Adrenal gland (tissue), 12 donors: ENCODE data around the gene TSPEAR. TPM values are rescaled to one million over a fixed set of nuclear protein-coding genes. Genes with fewer than 3 reads are reported as not detected.

Experiments
- DNase-seq, 7 donors: peaks; one replicate each; pipeline ENCODE4 v3.0.0-alpha.2; 2019 to 2020
- H3K27ac ChIP-seq, 5 donors: fragments of 200-600 bp; sonication (generic) in 4 of 5; 1 replicate in 3 of 5; 2 replicates in 2 of 5; pipeline versions ENCODE4 v1.5.1 to v1.8.0; 2016 to 2020; ENCODE audit warnings: mild to moderate bottlenecking in 1 of 5
- H3K27me3 ChIP-seq: fragments of 200-600 bp; 2 replicates; pipeline ENCODE4 v1.8.0; 2021
- H3K36me3 ChIP-seq, 2 donors: fragments of 200-600 bp; replicated peaks in 1 of 2; 1 replicate in 1 of 2; 2 replicates in 1 of 2; pipeline versions ENCODE4 v1.5.1 to v1.8.0; 2018 to 2022
- H3K4me1 ChIP-seq, 2 donors: fragments of 200-600 bp; replicated peaks in 1 of 2; 1 replicate in 1 of 2; 2 replicates in 1 of 2; pipeline versions ENCODE4 v1.5.1 to v1.8.0; 2018 to 2021
- H3K4me3 ChIP-seq, 4 donors: fragments of 200-600 bp; sonication (generic) in 3 of 4; one replicate each; pipeline ENCODE4 v1.5.1; 2016 to 2018
- H3K9me3 ChIP-seq, 3 donors: fragments of 200-600 bp; sonication (generic) in 1 of 3; replicated peaks in 1 of 3; 1 replicate in 2 of 3; 2 replicates in 1 of 3; pipeline versions ENCODE4 v1.5.1 to v1.8.0; 2016 to 2021
- CTCF ChIP-seq, 6 experiments: fragments of 450-650 bp in 4 of 6; fragments of 200-600 bp in 2 of 6; sonication (generic) in 1 of 6; IDR thresholded peaks; 1 replicate in 5 of 6; 2 replicates in 1 of 6; pipeline versions ENCODE4 v1.5.1 to v1.8.0; 2016 to 2021; ENCODE audit warnings: antibody characterized with exemption in 6 of 6, mild to moderate bottlenecking in 2 of 6, moderate library complexity in 1 of 6
- POLR2A ChIP-seq, 2 donors: fragments of 450-650 bp; IDR thresholded peaks; one replicate each; pipeline ENCODE4 v1.6.1; 2017; ENCODE audit warnings: antibody characterized with exemption in 2 of 2, mild to moderate bottlenecking in 2 of 2, moderate library complexity in 1 of 2
- WGBS, 4 donors: extraction: QIAGEN DNeasy Blood & Tissue Kit in 2 of 4; methylation state at CpG; one replicate each; pipeline versions ENCODE4 v1.1.5 to v1.1.7; 2013 to 2017; 5-methylcytosine and 5-hydroxymethylcytosine counted together
- intact Hi-C, 2 donors: fragments of 100-400 bp; cut with DNase I; formaldehyde crosslinking; loops; one replicate each; pipeline versions ENCODE4 v1.14.1 to v1.15.0; 2022 to 2023
- polyA plus RNA-seq, 3 donors: library from polyadenylated mRNA; stranded (reverse); fragments of 200-250 nt in 2 of 3; fragments of 350-450 nt in 1 of 3; fragmentation: Illumina TruSeq in 1 of 3; extraction: RNeasy Lipid Tissue Mini Kit (QIAGEN cat#74804) in 1 of 3; gene quantifications; one replicate each; pipeline ENCODE4 v1.2.3, GENCODE V29; 2013 to 2014
- total RNA-seq, 9 donors: library from RNA; depleted of rRNA in 4 of 9; stranded (reverse); fragments of >200 nt in 4 of 9; fragments of 120-200 nt in 1 of 9; fragmentation: NEBNext Ultra II Directional in 1 of 9; extraction: Animal tissue kit (Norgen Biotek cat#: 25700) in 1 of 9; gene quantifications; one replicate each; pipeline versions ENCODE4 v1.1.0 to v1.2.4, GENCODE V29; 2013 to 2023
- donor health status: healthy with polysubstance abuse.
- donor health status: Bipolar disorder and iron deficiency.
- donor health status: DM: yes; HTN: yes; CAD: no.
- donor health status: DM: no; HTN: no; CAD: no.
- donor health status: DM: no; HTN: no; CAD: no.
- donor health status: DM: yes; HTN: yes; CAD: no.

TSPEAR gene
- total and polyA plus RNA-seq, 12 donors = not detected

DNA sequence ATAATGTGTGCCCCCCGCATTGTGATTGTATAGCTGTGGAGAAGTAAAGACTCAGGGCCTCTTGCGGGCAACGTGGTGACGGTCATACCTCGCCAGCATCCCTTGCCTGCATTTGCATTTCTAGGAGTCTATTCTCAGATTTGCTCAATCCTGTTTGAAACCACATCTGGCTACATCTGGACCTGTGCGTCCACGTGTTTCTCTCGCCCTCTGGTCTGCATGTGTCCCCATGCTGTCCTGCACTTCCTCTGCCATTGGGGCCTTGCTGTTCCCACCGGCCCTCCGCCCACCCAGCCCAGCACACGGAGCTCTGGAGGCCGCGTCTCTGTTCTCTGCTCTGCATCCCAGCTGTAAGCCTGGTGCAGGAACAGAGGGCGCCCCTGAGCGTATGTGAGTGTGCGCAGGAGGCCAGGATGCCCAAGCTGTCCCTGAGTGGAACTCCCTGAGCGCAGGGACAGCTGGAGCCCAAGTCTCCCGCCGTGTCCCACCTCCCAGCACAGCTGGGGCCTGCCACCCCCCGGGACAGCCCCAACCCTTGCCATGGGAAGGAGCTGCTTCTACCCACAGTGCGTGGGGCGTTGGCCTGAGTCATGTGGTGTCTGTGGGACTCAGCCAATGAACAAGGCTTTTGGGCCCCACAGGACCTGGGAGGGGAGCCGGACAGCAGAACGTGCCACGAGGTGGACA, 161.7 kb downstream of the TSPEAR start:
- TF ChIP-seq CTCF (IDR thresholded peaks at IDR 0.05) (no peak), POLR2A (IDR thresholded peaks at IDR 0.05) (no peak)
- H3K4me1 ChIP-seq = no peaks in the 10 kb centered on the region
- H3K27ac ChIP-seq = no peak overlapping the region
- WGBS, 4 donors = 62 to 75% (median 72%) methylated on average over 16 to 25 of the region's 25 CpGs
- DNase-seq = peak in 1 of 7 donors; percentile 39
- no peak overlapping the region for H3K4me3 ChIP-seq
- no peaks in the 10 kb centered on the region for H3K36me3 ChIP-seq
- intact Hi-C loops = loop anchor here in 1 of 2 donors (10.0 kb wide), 1 partner anchor 205 kb away; no protein-coding TSS in a partner anchor
- H3K27me3 ChIP-seq = peaks cover 7% of the 10 kb centered on the region
- H3K9me3 ChIP-seq = peaks cover 0 to 8% (median 0%) of the 10 kb centered on the region in 3 donors

DNA sequence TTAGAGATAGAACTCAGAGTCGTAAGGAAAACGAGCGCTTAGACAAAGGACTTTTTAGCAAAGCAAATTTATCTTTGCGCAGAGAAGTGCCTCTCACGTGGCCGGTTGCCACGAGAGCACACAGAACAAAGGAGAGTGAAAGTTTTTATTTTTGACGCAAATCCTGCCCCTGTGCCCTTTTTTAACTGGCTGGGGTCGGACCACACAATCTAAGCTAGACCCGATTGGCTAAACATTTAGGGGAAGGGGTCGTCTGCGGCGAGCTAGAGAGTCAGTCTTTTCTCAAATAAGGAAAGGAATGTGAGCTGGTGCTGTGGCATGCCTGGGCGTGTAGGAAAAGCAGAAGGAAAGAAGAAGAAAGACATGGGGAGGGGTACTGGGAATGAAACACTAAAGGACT, 162.4 kb downstream of the TSPEAR start:
- Histone ChIP-seq H3K4me3 (no peak overlapping the region), H3K36me3 (no peaks in the 10 kb centered on the region), H3K9me3 (peaks cover 0 to 8% (median 0%) of the 10 kb centered on the region in 3 donors), H3K27ac (no peak overlapping the region), H3K4me1 (no peaks in the 10 kb centered on the region), H3K27me3 (peaks cover 7% of the 10 kb centered on the region)
- TF ChIP-seq CTCF (IDR thresholded peaks at IDR 0.05) (no peak), POLR2A (IDR thresholded peaks at IDR 0.05) (no peak)
- 36 to 44% (median 41%) methylated on average over 14 of the region's 14 CpGs for WGBS, 4 donors
- intact Hi-C loops = no loop called here
- no peak for DNase-seq

DNA sequence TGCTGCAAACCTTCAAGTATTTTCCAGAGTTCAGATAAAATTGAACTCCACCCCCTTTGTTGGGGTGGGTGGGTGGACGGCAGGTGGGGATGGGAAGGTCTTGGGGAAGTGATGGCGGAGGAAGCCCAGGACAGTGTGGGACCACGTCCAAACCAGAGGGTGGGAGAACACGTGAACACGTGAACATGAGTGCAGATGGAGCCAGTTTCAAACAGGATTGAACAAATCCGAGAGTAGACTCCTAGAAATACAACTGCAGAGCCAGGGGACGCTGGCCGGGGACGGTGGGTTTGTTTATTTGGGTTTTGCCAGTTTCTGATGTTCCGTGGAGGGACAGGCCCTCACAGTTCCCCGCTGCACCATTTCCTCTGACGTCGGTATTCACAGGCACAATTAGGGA, 163.0 kb downstream of the TSPEAR start:
- no peaks in the 10 kb centered on the region for H3K36me3 ChIP-seq
- TF ChIP-seq POLR2A (IDR thresholded peaks at IDR 0.05) (no peak), CTCF (IDR thresholded peaks at IDR 0.05) (no peak)
- H3K9me3 ChIP-seq = peaks cover 0 to 8% (median 0%) of the 10 kb centered on the region in 3 donors
- H3K27ac ChIP-seq = no peak overlapping the region
- H3K4me3 ChIP-seq = no peak overlapping the region
- peak in 1 of 7 donors; percentile 30 for DNase-seq
- intact Hi-C loops = no loop called here
- 60 to 70% (median 65%) methylated on average over 13 of the region's 13 CpGs for WGBS, 4 donors
- H3K27me3 ChIP-seq = peaks cover 7% of the 10 kb centered on the region
- no peaks in the 10 kb centered on the region for H3K4me1 ChIP-seq

DNA sequence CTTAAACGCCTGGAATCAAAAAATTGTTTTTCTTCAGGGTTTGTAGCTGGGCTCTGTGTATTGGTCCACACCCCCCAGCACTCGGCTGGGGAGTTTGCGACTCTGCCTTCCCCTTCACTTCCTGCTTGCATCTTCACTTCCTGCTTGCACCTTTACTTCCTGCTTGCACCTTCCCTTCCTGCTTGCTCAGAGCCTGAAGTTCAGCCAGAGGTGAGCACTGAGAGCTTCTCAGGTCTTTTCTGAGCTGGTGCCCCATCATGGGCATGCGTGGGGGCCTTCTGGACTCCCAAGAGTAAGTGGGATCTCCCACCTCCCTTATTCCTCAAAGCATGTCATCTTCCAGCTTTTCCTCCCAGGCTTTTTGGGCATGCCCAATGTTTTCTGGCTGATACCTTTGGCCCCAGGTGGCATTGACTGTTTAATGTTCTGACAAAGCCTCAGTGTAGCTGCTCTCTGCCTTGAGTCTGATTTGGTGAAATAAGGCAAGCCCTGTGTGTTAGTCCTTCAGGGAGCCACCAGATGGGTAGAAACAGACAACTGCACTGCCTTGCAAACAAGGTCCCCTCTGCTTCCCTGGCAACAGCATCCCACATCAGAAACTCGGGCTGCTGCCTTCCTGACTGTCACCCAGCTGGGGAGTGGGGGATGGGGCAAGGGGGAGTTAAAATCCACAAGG, 163.6 kb downstream of the TSPEAR start:
- Histone ChIP-seq H3K27me3 (peaks cover 7% of the 10 kb centered on the region), H3K4me1 (no peaks in the 10 kb centered on the region), H3K4me3 (no peak overlapping the region), H3K27ac (no peak overlapping the region), H3K36me3 (no peaks in the 10 kb centered on the region), H3K9me3 (peaks cover 0 to 8% (median 0%) of the 10 kb centered on the region in 3 donors)
- intact Hi-C loops = no loop called here
- WGBS, 4 donors = 44 to 51% (median 45%) methylated on average over 5 of the region's 5 CpGs
- DNase-seq = peak in 1 of 7 donors; percentile 41
- no peak for TF ChIP-seq CTCF (IDR thresholded peaks at IDR 0.05)
- TF ChIP-seq POLR2A (IDR thresholded peaks at IDR 0.05) = no peak
